ENCODE measurements around the gene STK32A. TPM values are rescaled to one million over a fixed set of nuclear protein-coding genes. Genes with fewer than 3 reads are reported as not detected.

Gene STK32A
- total RNA-seq: 1.1 TPM
- long read RNA-seq, full-length matches to known transcripts: 3 of 3 reads
- long read RNA-seq, partial matches to known transcripts: 0 of 3 reads
- long read RNA-seq, other reads (novel, unspliced or antisense): 0 of 3 reads

GRCh38 chr5:147234825-147235635, at the start of gene STK32A:
Gene STK32A, plus strand, starts transcription at chr5:147235026. Its CDS starts 4,609 bp downstream, at chr5:147239635.
- DNase-seq: peak; percentile 65
- intact Hi-C loops (cut with DNase I): no loop called here
- peak; percentile 91 for ATAC-seq (ENCODE audit: poor library complexity)

DNA sequence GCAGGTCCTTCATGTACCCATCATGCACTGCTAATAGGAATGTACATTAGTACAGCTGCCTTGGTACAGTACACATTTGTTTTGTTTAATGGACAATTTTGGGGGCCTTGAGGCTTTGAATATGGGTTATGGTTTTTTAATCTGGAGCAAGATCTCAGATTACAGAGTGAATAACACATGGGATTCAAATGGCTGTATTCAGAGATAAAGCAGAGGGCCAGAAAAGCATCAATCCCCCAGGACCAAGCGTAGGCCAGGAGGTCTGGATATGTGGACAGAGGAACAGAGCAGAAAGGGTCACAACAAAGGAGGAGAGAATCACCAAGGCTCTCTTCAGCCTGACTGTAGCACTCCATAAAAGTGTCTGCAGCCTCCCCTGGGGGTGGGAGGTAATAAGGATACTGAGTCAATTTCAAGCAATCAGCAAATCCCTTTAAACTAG, 47.7 kb upstream of the STK32A start:
- ATAC-seq (ENCODE audit: poor library complexity) (no peak), DNase-seq (no peak)

DNA sequence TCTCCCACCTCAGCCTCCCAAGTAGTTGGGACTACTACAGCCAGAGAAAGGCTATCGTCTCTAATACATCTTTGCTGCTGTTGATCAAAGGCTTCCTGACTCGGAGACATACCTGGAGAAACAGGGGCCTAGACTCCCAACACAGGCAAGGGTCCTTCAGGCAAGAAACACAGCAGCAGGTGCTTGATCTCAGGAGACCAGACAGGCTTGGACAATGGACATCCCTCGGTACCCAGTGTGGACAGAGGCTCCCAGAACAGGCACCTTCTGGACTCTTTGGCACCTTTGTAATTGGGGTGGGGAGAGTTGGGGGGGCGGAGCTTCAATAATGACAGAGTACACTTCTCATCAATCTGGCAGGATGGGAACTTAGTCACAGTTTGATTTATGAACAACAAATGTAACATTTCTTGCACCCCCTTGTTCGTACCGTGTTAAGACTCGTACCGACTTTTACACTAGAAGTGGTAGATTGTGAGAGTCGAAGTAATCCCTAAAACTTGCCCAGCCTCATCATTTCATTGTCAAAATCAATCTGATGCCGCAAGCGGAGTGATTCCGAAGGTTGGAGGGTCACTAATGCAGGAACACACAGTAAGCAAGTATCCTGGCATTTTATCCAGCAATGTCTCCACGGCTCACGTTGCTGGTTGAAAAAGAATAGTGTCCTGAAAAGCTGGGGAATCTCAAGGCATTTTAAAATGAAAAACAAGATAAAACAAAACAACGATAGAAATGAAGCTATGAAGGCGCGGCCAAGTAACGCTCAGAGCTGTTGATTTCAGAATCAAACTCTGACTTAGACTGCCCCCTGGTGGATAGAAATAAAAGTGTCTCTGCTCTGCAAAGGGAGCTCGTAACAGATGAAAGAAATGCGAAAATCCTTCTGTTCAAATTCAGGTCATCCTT, 46.4 kb upstream of the STK32A start:
- peak; percentile 78 for ATAC-seq (ENCODE audit: poor library complexity)
- no peak for DNase-seq
- intact Hi-C loops (cut with DNase I): loop anchor here (5.0 kb wide), 1 partner anchor 651 kb away; no protein-coding TSS in a partner anchor

More for the DNA sequence above, 47.7 kb upstream of the STK32A start:
- intact Hi-C loops (cut with DNase I): loop anchor here (5.0 kb wide), 1 partner anchor 650 kb away; no protein-coding TSS in a partner anchor

- intact Hi-C loops (cut with DNase I): loop anchor here (5.0 kb wide), 1 partner anchor 652 kb away; no protein-coding TSS in a partner anchor
- no peak for ATAC-seq (ENCODE audit: poor library complexity)
- no peak for DNase-seq
These were observed 45.8 kb upstream of the STK32A start for GRCh38 chr5:147189109-147189424.

DNA sequence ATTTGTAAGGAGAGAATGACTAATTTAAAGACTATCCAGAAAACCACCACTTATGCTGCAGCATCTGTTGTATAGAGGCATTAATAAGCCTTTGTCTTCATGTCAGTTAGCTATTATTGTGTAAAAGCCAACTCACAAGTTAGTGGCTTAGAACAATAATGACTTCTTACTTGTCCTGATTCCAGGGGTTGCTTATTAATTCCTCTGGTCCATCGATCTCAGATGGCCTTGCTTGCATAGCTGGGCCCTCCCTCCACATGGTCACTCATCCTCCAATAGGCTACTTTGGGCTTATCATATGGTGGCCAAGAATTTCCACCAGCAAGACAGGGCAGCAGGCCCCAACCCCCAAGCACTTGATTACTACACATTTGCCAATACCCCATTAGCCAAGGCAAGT, 44.5 kb upstream of the STK32A start:
- intact Hi-C loops (cut with DNase I): no loop called here
- ATAC-seq (ENCODE audit: poor library complexity) (no peak), DNase-seq (no peak)

DNA sequence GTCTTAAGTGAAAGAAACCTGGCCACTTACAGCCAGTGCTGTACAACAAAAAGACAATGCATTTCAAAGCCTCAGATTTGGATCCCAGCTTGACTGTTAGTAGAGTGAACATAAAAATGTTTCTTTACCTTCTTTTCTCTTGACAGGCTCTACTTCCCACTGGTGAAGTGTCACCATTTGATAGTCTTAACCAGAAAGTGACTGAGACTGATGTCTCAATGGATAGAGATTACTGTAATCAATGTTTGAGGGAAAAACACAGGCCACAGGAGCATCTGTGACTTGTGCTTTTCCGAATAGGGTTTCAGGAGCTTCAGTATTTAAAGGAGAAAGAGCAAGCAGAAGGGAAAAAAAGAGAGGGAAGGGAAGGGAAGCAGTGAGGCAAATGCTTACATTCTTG, 41.7 kb upstream of the STK32A start:
- ATAC-seq (ENCODE audit: poor library complexity): no peak
- DNase-seq: no peak
- intact Hi-C loops (cut with DNase I): no loop called here

DNA sequence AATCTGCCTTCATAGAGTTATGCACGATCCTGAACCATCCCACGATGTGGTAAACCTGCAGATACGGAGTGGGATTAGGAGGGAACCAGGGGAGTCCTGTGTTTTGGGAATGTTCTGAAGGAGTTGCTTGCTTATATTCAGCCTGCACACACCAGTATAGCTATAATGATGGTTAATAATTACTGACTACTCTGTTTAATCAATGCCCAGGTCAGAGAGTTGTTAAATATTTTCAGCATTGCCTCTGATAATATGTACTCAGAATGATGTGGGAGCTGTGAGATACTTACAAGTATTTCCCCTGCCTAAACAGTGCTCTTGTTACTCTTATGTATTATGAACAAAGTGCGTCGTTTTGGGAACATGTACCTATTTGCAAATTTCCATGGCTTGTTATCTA, 34.8 kb upstream of the STK32A start:
- DNase-seq: no peak
- ATAC-seq (ENCODE audit: poor library complexity): no peak
- intact Hi-C loops (cut with DNase I): no loop called here

DNA sequence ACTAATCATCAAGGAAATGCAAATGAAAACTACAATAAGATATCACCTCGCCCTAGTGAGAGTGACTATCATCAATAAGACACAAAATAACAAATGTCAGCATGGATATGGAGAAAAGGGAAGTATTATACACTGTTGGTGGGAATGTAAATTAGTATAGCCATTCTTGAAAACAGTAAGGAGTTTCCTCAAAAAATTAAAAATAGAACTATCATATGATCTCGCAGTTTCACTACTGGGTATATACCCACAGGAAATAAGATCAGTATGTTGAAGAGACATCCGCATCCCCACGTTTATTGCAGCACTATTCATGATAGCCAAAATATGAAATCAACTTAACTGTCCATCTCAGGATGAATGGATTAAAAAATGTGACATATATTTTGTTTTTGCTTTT, 31.6 kb upstream of the STK32A start:
- intact Hi-C loops (cut with DNase I): no loop called here
- no peak for DNase-seq
- no peak for ATAC-seq (ENCODE audit: poor library complexity)

GRCh38 chr5:147204576-147204975, 30.2 kb upstream of the STK32A start:
- DNase-seq (no peak), ATAC-seq (ENCODE audit: poor library complexity) (no peak)
- intact Hi-C loops (cut with DNase I): no loop called here

DNA sequence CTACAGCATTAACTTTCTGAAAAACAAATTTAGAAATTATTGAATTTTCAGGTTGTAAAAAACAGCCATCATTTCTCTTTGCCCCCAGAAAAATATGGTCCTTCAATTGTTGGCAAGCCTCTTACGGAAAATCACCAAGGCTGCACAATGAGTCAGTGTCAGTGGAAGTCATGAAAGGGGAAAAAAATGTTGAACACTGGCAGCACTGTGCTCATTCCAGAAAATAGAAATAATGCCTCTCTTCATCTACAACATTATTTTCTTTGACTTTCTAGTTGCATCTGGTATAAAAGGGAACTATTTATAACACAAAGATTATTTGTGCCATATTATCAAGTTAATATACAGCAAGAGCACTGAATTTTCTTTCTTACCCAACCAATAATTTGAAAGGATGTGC, 26.7 kb upstream of the STK32A start:
- ATAC-seq (ENCODE audit: poor library complexity) (no peak), DNase-seq (no peak)
- intact Hi-C loops (cut with DNase I): no loop called here

- ATAC-seq (ENCODE audit: poor library complexity) (no peak), DNase-seq (no peak)
- intact Hi-C loops (cut with DNase I): no loop called here
These were observed 18.2 kb upstream of the STK32A start for GRCh38 chr5:147216552-147217154.

GRCh38 chr5:147223343-147223742, 11.5 kb upstream of the STK32A start:
- intact Hi-C loops (cut with DNase I): no loop called here
- no peak for ATAC-seq (ENCODE audit: poor library complexity)
- no peak for DNase-seq

DNA sequence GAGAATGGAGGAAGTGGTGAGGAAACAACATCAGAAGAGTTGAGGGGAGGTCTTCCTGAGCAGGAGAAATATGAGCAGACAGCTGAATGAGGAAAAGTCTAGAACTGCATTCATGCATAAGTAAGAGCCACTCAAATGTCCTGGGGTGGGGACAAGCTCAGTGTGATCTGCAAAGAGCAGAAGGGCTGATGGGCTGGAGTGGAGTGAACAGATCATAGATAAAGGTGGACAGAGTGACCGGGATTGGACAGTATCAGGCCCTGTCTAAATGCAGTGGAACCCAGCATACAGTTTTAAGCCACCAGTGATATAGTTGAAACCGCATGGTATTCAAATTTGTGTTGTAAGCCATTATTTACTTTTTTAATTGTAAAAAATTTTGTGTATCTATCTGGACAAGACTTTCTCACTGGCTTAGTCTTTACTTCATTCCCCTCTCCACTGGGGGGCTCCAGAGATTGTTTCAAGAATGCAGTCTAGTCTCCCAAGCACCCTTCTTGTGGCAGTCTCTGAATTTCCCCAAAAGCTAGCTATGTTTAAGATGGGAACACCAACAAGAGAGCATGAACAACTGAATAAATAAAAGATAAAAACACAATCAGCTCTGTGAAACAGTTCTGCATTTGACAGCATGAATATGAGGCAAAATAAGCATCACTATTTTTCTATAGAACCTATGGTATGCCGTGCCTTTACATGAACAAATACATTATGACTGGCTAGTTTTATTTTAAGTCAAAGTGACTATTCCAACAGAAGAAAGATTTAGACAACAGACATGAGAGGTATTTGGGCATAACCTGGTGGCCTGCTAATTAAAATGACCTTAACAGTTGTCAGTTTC, 10.7 kb upstream of the STK32A start:
- intact Hi-C loops (cut with DNase I): loop anchor here (2.0 kb wide), 1 partner anchor 147 kb away; no protein-coding TSS in a partner anchor
- DNase-seq (no peak), ATAC-seq (ENCODE audit: poor library complexity) (peak; percentile 85)

DNA sequence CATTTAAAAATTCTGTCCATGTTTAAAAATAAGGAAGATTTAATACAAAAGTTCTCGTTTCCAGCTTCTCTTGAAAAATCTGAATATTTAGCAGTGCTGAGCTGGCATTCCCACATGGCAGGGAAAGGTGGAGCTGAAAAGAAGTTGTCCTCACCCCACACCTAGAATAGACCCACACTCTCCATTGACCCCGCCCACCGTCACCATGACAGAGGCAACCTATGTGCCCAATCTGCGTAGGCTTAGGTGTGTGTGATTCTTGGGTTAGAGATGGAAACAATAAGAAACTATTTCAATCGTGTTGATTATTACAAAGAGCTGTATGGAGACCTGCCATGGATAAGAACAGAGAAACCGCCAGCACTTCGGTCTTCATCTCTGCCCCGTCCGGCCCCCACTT, 8.9 kb upstream of the STK32A start:
- DNase-seq (no peak), ATAC-seq (ENCODE audit: poor library complexity) (no peak)
- intact Hi-C loops (cut with DNase I): loop anchor here (2.0 kb wide), 1 partner anchor 145 kb away; no protein-coding TSS in a partner anchor

GRCh38 chr5:147226512-147226911, 8.3 kb upstream of the STK32A start:
- DNase-seq (no peak), ATAC-seq (ENCODE audit: poor library complexity) (no peak)
- intact Hi-C loops (cut with DNase I): no loop called here

DNA sequence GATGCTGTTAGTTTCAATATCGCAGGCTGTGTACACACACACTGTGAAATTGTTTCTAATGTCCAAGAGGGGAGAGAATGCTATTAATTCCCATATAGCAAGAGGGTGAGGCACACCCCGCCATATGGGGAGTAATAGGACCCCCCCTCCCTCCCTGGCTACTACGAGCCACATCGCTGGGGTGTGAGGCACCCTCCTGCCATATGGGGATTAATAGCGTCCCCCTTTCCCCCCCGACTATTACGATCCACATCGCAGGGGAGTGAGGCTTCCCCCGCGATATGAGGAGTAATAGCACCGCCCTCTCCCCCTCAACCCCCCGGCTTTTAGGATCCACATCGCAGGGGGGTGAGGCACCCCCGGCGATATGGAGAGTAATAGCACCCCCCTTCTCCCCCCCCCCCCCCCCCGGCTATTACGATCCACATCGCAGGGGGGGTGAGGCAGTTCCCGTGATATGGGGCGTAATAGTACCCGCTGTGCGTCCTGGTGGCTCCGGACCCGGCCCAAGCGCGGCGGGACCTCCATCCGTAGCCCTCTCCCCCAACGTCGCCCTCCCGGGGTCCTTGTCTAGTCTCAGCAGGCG, 494 bp upstream of the STK32A start:
- DNase-seq (no peak), ATAC-seq (ENCODE audit: poor library complexity) (peak; percentile 48)
- intact Hi-C loops (cut with DNase I): no loop called here

GRCh38 chr5:147240266-147240985, 5.6 kb downstream of the STK32A start:
- intact Hi-C loops (cut with DNase I): no loop called here
- ATAC-seq (ENCODE audit: poor library complexity): no peak
- no peak for DNase-seq
